Tibial nerve (tissue), 4 donors: ENCODE results near the gene AP4B1. TPM values are rescaled to one million over a fixed set of nuclear protein-coding genes. Genes with fewer than 3 reads are reported as not detected.
A peak's percentile ranks its signal among the peaks of the same experiment; 100 is the strongest.

Experiments
- DNase-seq, 2 donors: peaks; one replicate each; pipeline ENCODE4 v3.0.0-alpha.2; 2019; ENCODE audit warnings: low spot score in 2 of 2
- H3K27ac ChIP-seq, 4 donors: fragments of 200-600 bp; sonication (generic) in 3 of 4; one replicate each; pipeline ENCODE4 v1.5.1; 2017 to 2019; ENCODE audit warnings: mild to moderate bottlenecking in 1 of 4
- H3K27me3 ChIP-seq, 2 donors: fragments of 200-600 bp; sonication (generic) in 1 of 2; one replicate each; pipeline versions ENCODE4 v1.5.1 to v1.6.0; 2017 to 2019
- H3K36me3 ChIP-seq, 3 donors: fragments of 200-600 bp; sonication (generic); one replicate each; pipeline ENCODE4 v1.5.1; 2018 to 2019
- H3K4me1 ChIP-seq, 4 donors: fragments of 200-600 bp; sonication (generic) in 3 of 4; one replicate each; pipeline ENCODE4 v1.5.1; 2017 to 2019
- H3K4me3 ChIP-seq, 4 donors: fragments of 200-600 bp; sonication (generic) in 3 of 4; one replicate each; pipeline ENCODE4 v1.5.1; 2017 to 2019; ENCODE audit warnings: mild to moderate bottlenecking in 1 of 4, moderate library complexity in 1 of 4
- H3K9me3 ChIP-seq, 4 donors: fragments of 200-600 bp; sonication (generic) in 3 of 4; one replicate each; pipeline ENCODE4 v1.5.1; 2017 to 2019
- EP300 ChIP-seq, 2 donors: sonication (generic); formaldehyde crosslinking; IDR thresholded peaks; one replicate each; pipeline ENCODE4 v1.6.1; 2017; ENCODE audit warnings: antibody characterized with exemption in 2 of 2, mild to moderate bottlenecking in 1 of 2
- POLR2A ChIP-seq, 2 donors: fragments of 450-650 bp; IDR thresholded peaks; one replicate each; pipeline ENCODE4 v1.6.1; 2017; ENCODE audit warnings: antibody characterized with exemption in 2 of 2, mild to moderate bottlenecking in 2 of 2, moderate library complexity in 2 of 2
- WGBS, 2 donors: methylation state at CpG; one replicate each; pipeline ENCODE4 v1.1.5; 2018; 5-methylcytosine and 5-hydroxymethylcytosine counted together
- total RNA-seq, 4 donors: library from RNA; depleted of rRNA; stranded (reverse); fragments of >200 nt; gene quantifications; one replicate each; pipeline ENCODE4 v1.1.0, GENCODE V29; 2016
- TF ChIP-seq, protein P1 (sequence below), 5 experiments: fragments of 200-600 bp in 3 of 5; fragments of 450-650 bp in 2 of 5; sonication (generic) in 3 of 5; IDR thresholded peaks; one replicate each; pipeline ENCODE4 v1.5.1; 2016 to 2019; ENCODE audit warnings: antibody characterized with exemption in 5 of 5, mild to moderate bottlenecking in 3 of 5, moderate library complexity in 2 of 5

The AP4B1 gene
- total RNA-seq, 4 donors from 2014 or later = 22.1 to 39.9 (median 34.5) TPM

DNA sequence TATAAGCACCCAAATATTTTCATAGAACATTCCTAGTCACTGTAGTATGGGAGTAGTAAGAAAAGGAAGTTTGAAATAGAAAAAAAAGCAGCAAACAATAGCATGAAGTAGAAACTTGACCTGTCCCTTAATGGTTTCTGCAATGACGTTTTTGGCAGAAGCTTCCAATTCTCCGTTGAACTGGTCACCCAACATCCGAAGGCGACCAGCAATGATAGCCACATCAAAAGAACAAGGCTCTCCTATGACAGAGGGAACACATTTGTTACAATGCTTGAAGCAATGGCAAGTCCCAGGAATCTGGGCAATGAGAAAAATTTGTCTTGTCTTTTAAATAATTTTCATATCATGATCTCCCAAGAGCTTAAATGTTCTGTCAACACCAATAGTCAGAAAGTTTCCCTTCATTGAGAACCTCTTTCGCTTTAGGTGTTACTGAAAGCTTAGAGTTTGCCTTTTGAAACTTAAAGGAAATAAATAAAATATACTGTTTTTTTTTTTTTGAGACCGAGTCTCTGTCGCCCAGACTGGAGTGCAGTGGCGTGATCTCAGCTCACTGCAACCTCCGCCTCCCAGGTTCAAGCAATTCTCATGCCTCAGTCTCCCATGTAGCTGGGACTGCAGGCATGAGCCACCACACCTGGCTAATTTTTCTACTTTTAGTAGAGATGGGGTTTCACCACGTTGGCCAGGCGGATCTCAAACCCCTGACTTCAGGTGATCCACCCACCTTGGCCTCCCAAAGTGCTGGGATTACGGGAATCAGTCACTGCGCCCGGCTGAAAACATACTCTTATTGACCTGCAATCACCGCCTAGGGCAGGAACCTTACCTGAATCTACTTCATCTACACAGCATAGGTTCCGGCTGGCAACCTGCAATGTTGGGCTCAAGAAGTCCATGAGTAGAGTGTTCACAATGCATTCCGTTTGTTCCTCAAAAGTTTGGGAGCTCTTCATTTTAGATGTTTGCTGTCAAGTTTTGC, 17.9 kb downstream of the AP4B1 start:
- H3K27me3 ChIP-seq = no peaks in the 10 kb centered on the region
- peaks cover 0 to 4% (median 0%) of the 10 kb centered on the region in 3 donors for H3K36me3 ChIP-seq
- H3K4me3 ChIP-seq = peak overlapping the region in 1 of 4 donors; percentile 18
- H3K9me3 ChIP-seq = no peaks in the 10 kb centered on the region
- DNase-seq = no peak
- 90% methylated on average over 17 of the region's 17 CpGs for WGBS, 2 donors
- H3K4me1 ChIP-seq = no peaks in the 10 kb centered on the region
- no peak for TF ChIP-seq POLR2A (IDR thresholded peaks at IDR 0.05)
- TF ChIP-seq, protein P1, sequence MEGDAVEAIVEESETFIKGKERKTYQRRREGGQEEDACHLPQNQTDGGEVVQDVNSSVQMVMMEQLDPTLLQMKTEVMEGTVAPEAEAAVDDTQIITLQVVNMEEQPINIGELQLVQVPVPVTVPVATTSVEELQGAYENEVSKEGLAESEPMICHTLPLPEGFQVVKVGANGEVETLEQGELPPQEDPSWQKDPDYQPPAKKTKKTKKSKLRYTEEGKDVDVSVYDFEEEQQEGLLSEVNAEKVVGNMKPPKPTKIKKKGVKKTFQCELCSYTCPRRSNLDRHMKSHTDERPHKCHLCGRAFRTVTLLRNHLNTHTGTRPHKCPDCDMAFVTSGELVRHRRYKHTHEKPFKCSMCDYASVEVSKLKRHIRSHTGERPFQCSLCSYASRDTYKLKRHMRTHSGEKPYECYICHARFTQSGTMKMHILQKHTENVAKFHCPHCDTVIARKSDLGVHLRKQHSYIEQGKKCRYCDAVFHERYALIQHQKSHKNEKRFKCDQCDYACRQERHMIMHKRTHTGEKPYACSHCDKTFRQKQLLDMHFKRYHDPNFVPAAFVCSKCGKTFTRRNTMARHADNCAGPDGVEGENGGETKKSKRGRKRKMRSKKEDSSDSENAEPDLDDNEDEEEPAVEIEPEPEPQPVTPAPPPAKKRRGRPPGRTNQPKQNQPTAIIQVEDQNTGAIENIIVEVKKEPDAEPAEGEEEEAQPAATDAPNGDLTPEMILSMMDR (IDR thresholded peaks at IDR 0.05) = no peak
- TF ChIP-seq EP300 (IDR thresholded peaks at IDR 0.05) = no peak
- H3K27ac ChIP-seq = peak overlapping the region in 1 of 4 donors; percentile 40

DNA sequence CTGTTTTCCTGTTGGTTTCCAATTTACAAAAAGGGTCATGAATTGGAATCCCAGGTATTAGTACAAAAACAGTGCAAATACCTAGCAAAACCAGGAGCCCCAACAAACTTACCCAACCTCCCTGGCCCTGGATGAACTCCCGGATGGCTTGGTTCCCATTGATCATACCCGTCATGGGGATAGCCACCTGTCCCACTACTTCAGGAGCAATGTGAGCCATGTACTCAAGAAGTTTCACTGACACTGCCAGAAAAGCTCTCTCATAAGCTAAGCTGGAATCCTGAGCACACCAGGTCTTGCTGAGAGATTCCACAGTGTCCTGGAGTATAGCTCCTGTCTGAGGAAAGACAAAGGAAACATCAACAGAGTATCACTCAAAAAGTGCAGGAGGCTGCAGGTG, 22.9 kb downstream of the AP4B1 start:
- Histone ChIP-seq H3K4me3 (no peak overlapping the region), H3K4me1 (peaks cover 0 to 6% (median 0%) of the 10 kb centered on the region in 4 donors), H3K27ac (no peak overlapping the region), H3K27me3 (no peaks in the 10 kb centered on the region), H3K9me3 (no peaks in the 10 kb centered on the region), H3K36me3 (peaks cover 0 to 11% (median 0%) of the 10 kb centered on the region in 3 donors)
- DNase-seq = no peak
- WGBS, 2 donors = 93 to 95% methylated on average over 2 of the region's 2 CpGs
- TF ChIP-seq, protein P1 (IDR thresholded peaks at IDR 0.05) = no peak
- TF ChIP-seq EP300 (IDR thresholded peaks at IDR 0.05) = no peak
- no peak for TF ChIP-seq POLR2A (IDR thresholded peaks at IDR 0.05)

DNA sequence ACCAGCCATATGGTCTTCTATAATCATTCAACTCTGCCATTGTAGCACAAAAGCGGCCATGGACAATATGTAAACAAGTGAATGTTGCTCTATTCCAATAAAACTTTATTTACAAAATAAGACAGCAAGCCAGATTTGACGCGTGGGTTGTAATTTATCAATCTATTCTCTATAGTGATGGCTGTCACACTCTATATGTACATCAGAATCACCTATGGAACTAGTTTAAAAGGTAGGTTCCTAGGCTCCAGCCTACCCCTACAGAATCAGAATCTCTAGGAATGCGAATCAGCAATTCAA, 24.9 kb downstream of the AP4B1 start:
- no peak for DNase-seq
- Histone ChIP-seq H3K27ac (no peak overlapping the region), H3K27me3 (no peaks in the 10 kb centered on the region), H3K36me3 (peaks cover 0 to 7% (median 0%) of the 10 kb centered on the region in 3 donors), H3K9me3 (no peaks in the 10 kb centered on the region), H3K4me3 (no peak overlapping the region), H3K4me1 (peaks cover 0 to 6% (median 0%) of the 10 kb centered on the region in 4 donors)
- WGBS, 2 donors = 88 to 94% methylated on average over 4 of the region's 4 CpGs
- TF ChIP-seq, protein P1 (IDR thresholded peaks at IDR 0.05) = no peak
- TF ChIP-seq EP300 (IDR thresholded peaks at IDR 0.05) (no peak), POLR2A (IDR thresholded peaks at IDR 0.05) (no peak)

DNA sequence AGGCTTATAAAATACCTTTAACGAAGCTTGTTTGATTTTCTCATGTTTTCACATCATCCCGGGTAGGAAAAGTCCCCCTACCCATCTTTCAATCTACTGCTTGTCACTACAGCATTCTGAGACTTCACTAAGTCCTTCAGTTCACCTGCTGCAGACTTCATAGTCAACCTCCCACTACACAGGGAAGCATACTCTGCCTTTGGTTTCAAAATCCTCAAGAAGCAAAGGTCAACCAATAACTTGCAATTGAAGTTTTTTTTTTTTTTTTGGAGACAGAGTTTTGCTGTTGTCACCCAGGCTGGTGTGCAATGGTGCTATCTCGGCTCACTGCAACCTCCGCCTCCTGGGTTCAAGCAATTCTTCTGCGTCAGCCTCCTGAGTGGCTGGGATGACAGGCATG, 28.4 kb downstream of the AP4B1 start:
- H3K9me3 ChIP-seq = no peaks in the 10 kb centered on the region
- H3K4me1 ChIP-seq = peaks cover 0 to 7% (median 3%) of the 10 kb centered on the region in 4 donors
- H3K27ac ChIP-seq = no peak overlapping the region
- no peak overlapping the region for H3K4me3 ChIP-seq
- TF ChIP-seq, protein P1 (IDR thresholded peaks at IDR 0.05) = no peak
- no peak for TF ChIP-seq EP300 (IDR thresholded peaks at IDR 0.05)
- no peak for TF ChIP-seq POLR2A (IDR thresholded peaks at IDR 0.05)
- no peaks in the 10 kb centered on the region for H3K27me3 ChIP-seq
- peaks cover 0 to 7% (median 0%) of the 10 kb centered on the region in 3 donors for H3K36me3 ChIP-seq
- no peak for DNase-seq
- WGBS, 2 donors = 84 to 89% methylated on average over 5 of the region's 5 CpGs

DNA sequence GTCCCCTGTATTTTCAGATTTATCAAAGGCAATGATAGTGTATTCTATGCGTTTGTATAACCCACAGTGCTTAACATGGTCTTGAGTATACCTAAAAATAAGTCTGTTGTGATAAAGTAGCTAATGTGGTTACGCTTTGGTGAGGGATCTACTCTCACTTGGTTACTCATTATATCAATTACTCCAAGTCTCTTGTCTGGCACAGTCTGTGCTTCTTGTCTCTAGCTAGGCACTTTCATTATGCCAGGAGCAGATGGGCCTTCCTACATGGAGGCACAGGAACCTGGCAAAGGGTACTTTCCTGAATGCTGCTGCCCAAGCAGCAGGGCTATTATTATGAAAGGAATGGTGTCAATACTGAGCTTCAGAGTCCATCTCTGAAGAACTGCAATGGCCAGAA, 28.9 kb downstream of the AP4B1 start:
- Histone ChIP-seq H3K9me3 (no peaks in the 10 kb centered on the region), H3K27ac (no peak overlapping the region), H3K4me1 (peaks cover 0 to 7% (median under 1%) of the 10 kb centered on the region in 4 donors), H3K27me3 (no peaks in the 10 kb centered on the region), H3K36me3 (peaks cover 0 to 7% (median 0%) of the 10 kb centered on the region in 3 donors), H3K4me3 (no peak overlapping the region)
- no peak for TF ChIP-seq EP300 (IDR thresholded peaks at IDR 0.05)
- TF ChIP-seq POLR2A (IDR thresholded peaks at IDR 0.05) = no peak
- TF ChIP-seq, protein P1 (IDR thresholded peaks at IDR 0.05) = no peak
- WGBS, 2 donors = 90 to 93% methylated on average over 2 of the region's 2 CpGs
- no peak for DNase-seq
